Thoracic aorta endothelial cell (primary cell): Measurements from ENCODE around the gene SFSWAP. TPM values are rescaled to one million over a fixed set of nuclear protein-coding genes. Genes with fewer than 3 reads are reported as not detected.

Experiments
- small RNA-seq: library from RNA; depleted of rRNA; stranded (forward); fragments of <200 nt; gene quantifications from one replicate; pipeline ENCODE3, GENCODE V24; 2012
- total RNA-seq: library from RNA; depleted of rRNA; stranded (reverse); fragments of >200 nt; gene quantifications from 2 replicates; pipeline ENCODE4 v1.2.3, GENCODE V29; 2012

Gene SFSWAP
- total RNA-seq = 32.4 and 35.6 TPM in 2 replicates

GRCh38 chr12:131710464-131711457, at the start of gene SFSWAP:
TSS of gene SFSWAP (plus strand) at chr12:131711090. CDS start at chr12:131711230, 140 bp downstream.

GRCh38 chr12:131827961-131828534, 117.2 kb downstream of the SFSWAP start, which contains the start of gene MMP17:
TSS of gene MMP17 (plus strand) at chr12:131828393. CDS start at chr12:131828495, 102 bp downstream.

Small RNA genes within 50 kb of the gene (small RNA-seq; reads per million reads assigned to genes)
- not detected for gene RNA5SP377
- gene RNA5SP378 = not detected
- gene RNU6-1017P = not detected

Other genes starting within 250 kb of the SFSWAP start
- 3.2 and 4.8 TPM in 2 replicates for gene MMP17, start 117.3 kb downstream of the SFSWAP start, total RNA-seq
- gene ULK1, start 183.5 kb downstream of the SFSWAP start, total RNA-seq = 6.9 and 8.8 TPM in 2 replicates
- gene PUS1, start 218.2 kb downstream of the SFSWAP start, total RNA-seq = 19.5 and 20.2 TPM in 2 replicates
- 28.1 and 28.3 TPM in 2 replicates for gene EP400, start 238.9 kb downstream of the SFSWAP start, total RNA-seq